HG02970 (cell line): ENCODE data around the gene SEBOX.
A peak's percentile ranks its signal among the peaks of the same experiment; 100 is the strongest.

Experiments
- ATAC-seq: cut with Tn5 transposase; IDR thresholded peaks from one replicate; pipeline ENCODE4 v1.9.1; 2021; ENCODE audit warnings: mild to moderate bottlenecking, moderate library complexity, moderate number of reproducible peaks; ENCODE audit not compliant: unreplicated experiment, low FRiP score

Gene SEBOX

GRCh38 chr17:28324267-28324745 lies 40.7 kb downstream of the SEBOX start:
- ATAC-seq: no peak

- ATAC-seq: no peak
These were observed 44.6 kb downstream of the SEBOX start for GRCh38 chr17:28320215-28321061.

DNA sequence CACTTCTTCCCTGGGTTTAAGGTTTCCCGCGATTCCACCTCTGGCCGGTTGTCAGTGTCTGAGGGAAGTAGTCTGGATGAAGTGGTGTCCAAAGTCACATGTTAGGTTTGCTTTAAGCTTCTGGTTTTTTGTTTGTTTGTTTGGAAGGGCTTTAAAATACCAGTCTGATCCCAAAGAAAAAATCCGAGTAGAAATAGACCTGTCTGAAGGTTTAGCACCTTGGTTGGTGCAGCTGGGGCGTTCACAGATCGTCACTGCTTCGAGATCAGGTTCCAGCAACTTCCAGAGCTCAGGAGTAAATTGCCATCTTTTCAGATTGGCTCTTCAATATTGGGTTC lies 45.4 kb downstream of the SEBOX start:
- no peak for ATAC-seq

GRCh38 chr17:28318759-28319597 lies 46.0 kb downstream of the SEBOX start, which contains the start of gene TMEM97:
Gene TMEM97 (plus strand): TSS chr17:28319200. CDS start chr17:28319240, 40 bp downstream.
- ATAC-seq: peak; percentile 90

DNA sequence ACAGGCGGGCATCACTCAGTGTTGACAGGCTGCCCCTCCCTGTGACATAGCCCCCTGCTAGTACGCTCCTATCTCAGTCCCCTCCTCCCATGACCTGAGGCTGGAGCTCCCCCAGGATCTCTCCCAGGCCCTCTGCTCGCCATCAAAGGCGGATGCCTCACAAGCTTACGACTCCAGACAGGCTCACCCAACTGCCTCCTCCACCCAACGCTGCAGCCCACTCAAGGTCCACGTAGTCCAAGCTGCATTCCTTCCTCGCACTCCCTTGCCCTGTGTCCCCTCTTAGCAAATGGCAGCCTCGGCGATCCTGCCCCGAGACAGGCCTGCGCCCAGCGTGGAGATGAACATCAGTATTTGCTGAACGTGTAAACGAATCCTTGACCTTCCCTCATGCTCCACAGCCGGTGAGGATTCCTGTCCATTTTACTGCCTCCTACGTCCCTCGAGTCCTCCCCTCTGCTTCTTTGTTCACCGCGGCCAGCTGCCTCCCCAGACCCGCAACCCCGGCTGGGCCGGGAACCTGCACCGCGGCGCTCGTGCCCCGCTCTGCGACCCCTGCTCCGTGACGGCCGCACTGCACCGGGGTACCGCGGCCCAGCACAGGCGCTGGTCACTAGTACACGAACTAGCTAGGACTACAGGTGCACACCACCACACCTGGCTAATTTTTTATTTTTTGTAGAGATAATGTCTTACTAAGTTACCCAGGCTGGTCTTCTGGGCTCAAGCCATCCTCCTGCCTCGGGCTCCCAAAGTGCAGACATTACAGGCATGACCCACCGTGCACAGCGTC lies 46.8 kb downstream of the SEBOX start:
- ATAC-seq: no peak

- no peak for ATAC-seq
These were observed 47.7 kb downstream of the SEBOX start for GRCh38 chr17:28317099-28317965.

GRCh38 chr17:28315846-28316705 lies 48.9 kb downstream of the SEBOX start:
- ATAC-seq: no peak

DNA sequence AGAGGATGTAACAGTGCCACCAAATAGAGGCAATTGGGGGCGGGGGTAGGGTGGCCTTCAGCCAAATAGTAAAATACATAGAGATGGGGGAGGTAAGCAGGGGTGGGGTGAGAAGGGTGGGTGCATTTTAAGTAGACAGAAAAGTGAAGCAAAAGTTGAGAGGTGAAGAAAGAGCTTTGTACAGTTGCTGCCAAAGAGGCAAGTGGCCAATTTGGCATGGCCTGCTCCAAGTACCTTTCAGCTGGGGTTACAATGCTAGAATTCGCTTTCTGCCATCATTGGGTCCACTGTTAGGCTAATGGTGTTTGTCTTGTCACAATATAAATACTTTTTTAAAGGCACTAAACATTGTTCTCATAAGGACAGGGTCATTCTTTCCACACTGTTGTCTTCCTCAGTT lies 51.2 kb downstream of the SEBOX start:
- no peak for ATAC-seq
